UCSD-AML1 (cell line): ENCODE results near the gene TMEM100.

Experiments
- DNase-seq: peaks from one replicate; lab custom pipeline; 2025; ENCODE audit not compliant: unreplicated experiment; lab: John Stamatoyannopoulos, UW

The TMEM100 gene

GRCh38 chr17:55745258-55745657 lies 22.6 kb upstream of the TMEM100 start:
- no peak for DNase-seq

DNA sequence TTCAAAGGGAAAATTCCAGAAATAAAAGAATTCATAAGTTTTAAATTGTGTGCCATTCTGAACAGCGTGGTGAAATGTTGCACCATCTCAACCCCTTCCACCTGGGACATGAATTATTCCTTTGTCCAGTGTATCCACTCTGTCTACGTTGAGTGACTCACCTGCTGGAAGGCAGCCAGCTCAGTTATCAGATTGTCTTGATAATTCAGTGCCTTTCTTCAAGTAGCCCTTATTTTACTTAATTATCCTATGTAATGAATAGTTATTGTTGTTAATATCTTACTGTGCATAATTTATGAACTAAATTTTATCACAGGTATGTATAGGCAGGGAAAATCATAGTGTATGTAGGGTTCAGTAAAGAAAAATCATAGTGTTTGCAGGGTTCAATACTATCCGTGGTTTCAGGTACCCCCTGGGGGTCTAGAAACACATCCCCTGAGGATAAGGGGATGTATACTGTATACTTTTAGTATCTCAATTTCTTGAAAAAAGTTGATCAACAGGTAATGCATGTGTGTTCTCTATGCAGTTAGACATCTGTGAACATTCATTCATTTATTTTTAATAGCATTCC lies 20.5 kb upstream of the TMEM100 start:
- DNase-seq = no peak

GRCh38 chr17:55742272-55743102 lies 19.8 kb upstream of the TMEM100 start:
- DNase-seq = no peak

DNA sequence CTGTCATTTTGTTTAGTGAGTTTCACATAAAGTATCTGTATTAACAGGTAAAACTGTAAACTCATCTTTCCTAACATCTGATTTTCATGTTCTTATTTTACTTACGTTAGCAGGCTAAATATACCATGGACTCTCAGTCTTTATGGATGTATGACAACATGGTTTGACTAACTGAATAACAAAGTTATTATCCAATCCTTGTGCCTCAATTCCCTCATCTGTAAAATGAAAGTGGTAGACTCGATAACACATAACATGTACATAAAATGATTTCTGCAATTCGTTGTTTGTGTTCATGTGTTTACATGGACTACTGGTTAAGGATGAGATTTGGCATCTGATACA lies 18.7 kb upstream of the TMEM100 start:
- no peak for DNase-seq

DNA sequence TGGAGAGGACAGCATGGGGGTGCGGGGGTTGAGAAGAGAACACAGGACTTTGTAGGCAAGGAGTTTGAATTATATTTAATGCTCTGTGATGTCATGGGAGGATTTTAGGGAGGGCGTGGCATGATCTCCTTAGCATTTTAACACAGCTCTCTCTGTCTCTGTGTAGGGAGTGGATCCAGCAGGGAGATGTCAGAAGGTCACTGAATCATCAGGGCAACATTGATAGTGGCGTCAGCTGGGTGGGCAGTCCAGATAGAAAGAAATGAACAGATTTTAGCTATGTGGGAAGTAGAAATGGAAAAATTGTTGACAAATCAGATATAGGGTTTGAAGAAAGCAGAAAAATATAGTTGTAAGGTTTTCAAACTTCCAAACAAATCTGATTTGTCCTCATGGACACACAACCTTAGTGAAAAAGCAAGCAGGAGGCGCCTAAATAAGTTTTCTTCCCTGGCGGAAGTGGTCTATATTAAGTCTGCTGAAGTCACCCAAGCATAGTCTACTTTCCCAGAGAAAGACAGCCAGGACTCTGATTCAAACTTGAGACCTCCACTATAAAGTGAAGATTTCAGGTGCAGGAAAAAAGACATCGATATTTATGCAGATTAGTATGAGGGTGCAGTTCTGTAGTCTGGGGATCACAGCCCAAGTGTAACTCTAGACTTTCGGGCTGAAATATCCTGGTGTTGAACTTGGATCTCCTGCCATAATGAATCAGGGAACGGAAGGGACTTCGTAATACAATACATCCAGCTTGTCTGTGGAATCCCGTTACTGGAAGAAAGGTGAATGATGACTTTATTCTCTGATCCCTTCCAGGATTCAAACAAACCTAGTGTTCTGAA lies 18.1 kb upstream of the TMEM100 start:
- no peak for DNase-seq

DNA sequence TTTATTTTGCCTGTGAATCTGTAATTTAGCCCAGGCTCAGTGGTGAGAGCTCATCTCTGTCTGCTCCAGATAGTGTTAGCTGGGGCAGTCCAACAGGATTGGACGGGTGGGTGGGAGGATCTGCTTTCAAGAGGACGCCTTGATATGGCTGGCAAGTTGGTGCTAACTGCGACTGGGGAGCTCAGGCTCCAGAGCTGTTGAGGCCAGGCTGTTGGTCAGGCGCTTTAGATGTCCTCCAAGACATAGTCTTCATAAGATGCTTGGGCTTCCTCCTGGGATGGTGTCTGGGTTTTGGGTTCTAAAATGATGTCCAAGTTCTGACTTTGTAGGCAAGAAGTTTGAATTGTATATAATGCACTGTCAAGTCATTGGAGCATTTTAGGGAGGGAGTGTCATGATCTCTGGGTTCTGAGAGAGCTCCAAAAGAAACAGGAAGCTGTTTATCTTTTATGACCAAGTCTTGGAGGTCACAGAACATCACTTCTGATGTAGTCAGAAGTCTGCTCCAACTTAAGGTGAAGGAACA lies 15.4 kb upstream of the TMEM100 start:
- DNase-seq = no peak

- DNase-seq = no peak
Measured at GRCh38 chr17:55735731-55736405, 13.2 kb upstream of the TMEM100 start.

GRCh38 chr17:55734128-55734781 lies 11.6 kb upstream of the TMEM100 start:
- no peak for DNase-seq

DNA sequence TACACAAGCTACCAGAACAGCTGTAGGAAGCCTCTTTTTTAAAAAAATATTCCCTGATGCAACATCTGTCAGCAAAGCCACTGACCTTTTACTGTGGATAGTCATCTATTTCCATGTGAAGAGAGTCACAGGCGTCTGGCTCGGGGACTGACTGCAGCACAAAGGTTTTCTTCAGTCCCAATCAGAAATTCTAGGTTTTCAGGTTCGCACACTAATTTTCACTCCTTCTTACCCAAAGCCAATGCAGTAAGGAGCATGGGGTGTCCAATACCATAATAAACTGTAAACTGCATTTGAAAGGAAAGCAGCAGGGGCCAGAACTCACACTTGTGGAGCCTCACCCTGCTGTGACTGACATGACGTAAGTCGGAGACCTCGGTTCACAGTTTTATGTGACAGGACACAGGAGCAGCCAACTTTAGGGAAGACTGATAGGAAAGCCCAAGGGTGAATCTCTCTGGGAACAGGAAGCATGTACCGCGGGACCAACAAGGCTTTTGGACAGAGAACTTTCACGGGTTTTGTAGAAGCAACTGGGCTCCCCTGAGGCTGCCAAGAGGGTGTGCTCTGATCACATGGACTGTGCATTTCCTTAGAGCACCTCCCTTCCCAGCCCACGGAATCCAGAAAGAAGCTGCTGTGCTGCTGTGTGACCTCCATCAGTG lies 9.1 kb upstream of the TMEM100 start:
- DNase-seq = no peak

DNA sequence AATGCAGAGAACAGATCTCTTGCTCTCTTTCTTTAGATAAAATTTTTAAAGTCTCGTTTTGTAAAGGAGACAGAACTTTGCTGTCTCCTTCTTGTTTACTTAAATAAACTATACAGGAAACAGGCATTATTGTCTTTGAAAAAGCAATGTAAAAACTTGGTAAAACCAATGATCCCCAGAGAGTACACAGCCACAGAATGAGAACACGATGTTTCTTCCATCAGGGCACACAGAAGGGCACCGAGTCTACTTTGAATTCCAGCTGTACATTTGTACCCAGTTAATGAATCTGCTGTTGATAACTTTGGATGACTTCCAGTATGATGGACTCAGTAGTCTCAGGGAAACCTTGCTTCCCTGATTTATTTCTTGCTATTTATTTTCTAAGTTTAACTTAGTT lies 8.1 kb upstream of the TMEM100 start:
- DNase-seq = no peak

DNA sequence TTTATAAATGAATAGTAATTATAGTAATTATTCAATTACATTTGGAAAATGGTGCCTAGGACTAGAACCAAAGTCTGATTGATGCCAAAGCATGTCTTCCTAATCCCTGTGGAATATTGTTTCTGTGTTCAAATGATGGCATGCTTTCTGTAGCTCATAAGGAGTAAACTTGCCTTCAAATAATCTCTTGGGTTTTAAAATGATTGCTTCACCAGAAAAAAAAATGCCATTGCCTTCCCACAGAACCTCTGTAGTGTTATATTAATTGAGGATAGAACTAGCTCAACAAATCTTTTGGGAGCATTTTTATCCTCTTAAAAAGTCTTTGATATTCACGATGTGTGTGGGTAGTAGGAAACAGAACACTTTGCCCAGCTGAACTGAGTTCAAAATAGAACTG lies 7.7 kb upstream of the TMEM100 start:
- DNase-seq = no peak

- DNase-seq = no peak
Measured at GRCh38 chr17:55729484-55729883, 6.8 kb upstream of the TMEM100 start.

GRCh38 chr17:55728833-55729232 lies 6.2 kb upstream of the TMEM100 start:
- DNase-seq = no peak

- no peak for DNase-seq
Measured at GRCh38 chr17:55728361-55728760, 5.7 kb upstream of the TMEM100 start.

- no peak for DNase-seq
Measured at GRCh38 chr17:55727920-55728319, 5.3 kb upstream of the TMEM100 start.

DNA sequence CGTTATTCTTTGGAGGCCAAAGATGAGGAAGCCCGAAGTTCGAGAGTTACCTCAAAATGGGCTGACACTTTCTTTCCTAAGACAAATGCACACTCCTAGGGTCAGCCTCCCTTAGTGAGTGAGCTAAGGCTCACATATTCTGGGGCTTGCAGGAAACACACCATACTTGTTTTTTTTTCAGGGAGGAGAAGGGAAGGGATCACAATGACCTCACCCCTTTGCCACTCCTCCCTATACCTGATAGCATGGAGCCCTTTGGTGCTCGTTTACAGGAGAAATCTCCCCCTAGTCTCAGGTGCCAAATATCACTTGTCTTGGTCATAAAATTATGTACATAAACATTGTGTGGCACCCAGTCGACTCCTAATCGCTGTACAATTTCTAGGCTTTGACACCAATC lies 4.6 kb upstream of the TMEM100 start:
- DNase-seq = no peak

- no peak for DNase-seq
Measured at GRCh38 chr17:55726440-55726839, 3.8 kb upstream of the TMEM100 start.

DNA sequence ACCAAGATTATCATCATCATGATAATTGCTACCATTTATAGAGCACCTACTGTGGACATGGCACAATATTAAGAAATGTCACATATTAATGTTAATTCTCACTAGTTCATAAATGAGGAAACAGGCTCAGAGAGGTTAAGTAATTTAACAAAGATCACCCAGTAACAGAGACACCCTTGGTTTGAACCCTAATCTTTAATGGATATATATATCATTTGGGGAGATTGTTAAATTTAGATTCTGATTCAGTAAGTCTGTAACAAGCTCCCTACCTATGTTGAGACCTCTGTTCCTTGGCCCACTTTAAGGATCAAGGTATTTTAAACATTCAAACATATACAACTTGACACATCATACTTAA lies 804 bp upstream of the TMEM100 start:
- DNase-seq = no peak

GRCh38 chr17:55722016-55722736 lies 488 bp downstream of the TMEM100 start:
- no peak for DNase-seq
